GM18867 (cell line): ENCODE results near the gene MEF2C.

ENCODE experiments used
- ATAC-seq: cut with Tn5 transposase; IDR thresholded peaks from one replicate; pipeline ENCODE4 v1.9.1; 2021; ENCODE audit warnings: mild to moderate bottlenecking, moderate library complexity; ENCODE audit not compliant: unreplicated experiment

Gene MEF2C

GRCh38 chr5:88888848-88889188 lies 5.8 kb upstream of the MEF2C start:
- ATAC-seq, result peak; percentile 3

- ATAC-seq, result no peak
These were observed 5.3 kb upstream of the MEF2C start for GRCh38 chr5:88888291-88888690.

GRCh38 chr5:88887342-88887741 lies 4.4 kb upstream of the MEF2C start:
- no peak for ATAC-seq

- ATAC-seq, result peak; percentile 18
These were observed 3.9 kb upstream of the MEF2C start for GRCh38 chr5:88886746-88887341.

GRCh38 chr5:88886252-88886651 lies 3.3 kb upstream of the MEF2C start:
- ATAC-seq, result no peak

GRCh38 chr5:88885002-88885401 lies 2.0 kb upstream of the MEF2C start:
- no peak for ATAC-seq

GRCh38 chr5:88884608-88884877 lies 1.6 kb upstream of the MEF2C start:
- no peak for ATAC-seq

GRCh38 chr5:88883836-88884607 lies 1.0 kb upstream of the MEF2C start:
- ATAC-seq, result peak; percentile 17

GRCh38 chr5:88882276-88883038 lies 527 bp downstream of the MEF2C start:
- no peak for ATAC-seq

- peak; percentile 25 for ATAC-seq
These were observed 1.4 kb downstream of the MEF2C start for GRCh38 chr5:88881571-88881971.

GRCh38 chr5:88880201-88880600 lies 2.8 kb downstream of the MEF2C start:
- no peak for ATAC-seq

- no peak for ATAC-seq
These were observed 3.3 kb downstream of the MEF2C start for GRCh38 chr5:88879724-88880123.

- ATAC-seq, result no peak
These were observed 4.0 kb downstream of the MEF2C start for GRCh38 chr5:88878976-88879375.

GRCh38 chr5:88877826-88878225 lies 5.2 kb downstream of the MEF2C start:
- no peak for ATAC-seq

- no peak for ATAC-seq
These were observed 6.3 kb downstream of the MEF2C start for GRCh38 chr5:88876714-88877113.

GRCh38 chr5:88875341-88876234 lies 7.4 kb downstream of the MEF2C start:
- ATAC-seq, result no peak

- ATAC-seq, result no peak
These were observed 9.5 kb downstream of the MEF2C start for GRCh38 chr5:88873447-88873846.

- no peak for ATAC-seq
These were observed 10.0 kb downstream of the MEF2C start for GRCh38 chr5:88872971-88873370.

GRCh38 chr5:88870285-88870684 lies 12.7 kb downstream of the MEF2C start:
- no peak for ATAC-seq

GRCh38 chr5:88868468-88869068 lies 14.4 kb downstream of the MEF2C start:
- no peak for ATAC-seq

GRCh38 chr5:88867638-88868037 lies 15.3 kb downstream of the MEF2C start:
- no peak for ATAC-seq
